GM21367 (cell line): Measurements from ENCODE around the gene TOM1.

Experiments used
- ATAC-seq: cut with Tn5 transposase; IDR thresholded peaks from one replicate; pipeline ENCODE4 v1.9.1; 2021; ENCODE audit not compliant: unreplicated experiment

Gene TOM1

GRCh38 chr22:35299673-35300499 lies at the start of gene TOM1:
TOM1 (plus strand) TSS chr22:35299894; CDS start chr22:35299929, 35 bp downstream.
- ATAC-seq = peak; percentile 93

GRCh38 chr22:35250156-35250555 lies 49.5 kb upstream of the TOM1 start:
- no peak for ATAC-seq

- no peak for ATAC-seq
Measured at GRCh38 chr22:35253946-35254345, 45.7 kb upstream of the TOM1 start.

GRCh38 chr22:35257002-35257320 lies 42.7 kb upstream of the TOM1 start:
- ATAC-seq = peak; percentile 9

GRCh38 chr22:35257321-35258190 lies 42.1 kb upstream of the TOM1 start, which contains the start of gene HMGXB4:
HMGXB4 (plus strand) TSS chr22:35257493; CDS start chr22:35262391, 4,898 bp downstream.
- peak; percentile 75 for ATAC-seq

- ATAC-seq = no peak
Measured at GRCh38 chr22:35258191-35258988, 41.3 kb upstream of the TOM1 start.

GRCh38 chr22:35264986-35265385 lies 34.7 kb upstream of the TOM1 start:
- ATAC-seq = no peak

GRCh38 chr22:35266277-35266676 lies 33.4 kb upstream of the TOM1 start:
- no peak for ATAC-seq

- no peak for ATAC-seq
Measured at GRCh38 chr22:35269630-35270029, 30.1 kb upstream of the TOM1 start.

GRCh38 chr22:35274154-35274871 lies 25.4 kb upstream of the TOM1 start:
- ATAC-seq = no peak

GRCh38 chr22:35275580-35275979 lies 24.1 kb upstream of the TOM1 start:
- ATAC-seq = no peak

GRCh38 chr22:35276019-35276418 lies 23.7 kb upstream of the TOM1 start:
- ATAC-seq = no peak

- no peak for ATAC-seq
Measured at GRCh38 chr22:35288116-35288515, 11.6 kb upstream of the TOM1 start.

GRCh38 chr22:35292786-35293185 lies 6.9 kb upstream of the TOM1 start:
- ATAC-seq = no peak

GRCh38 chr22:35296051-35296450 lies 3.6 kb upstream of the TOM1 start:
- ATAC-seq = no peak

GRCh38 chr22:35299217-35299672 lies 449 bp upstream of the TOM1 start:
- peak; percentile 1 for ATAC-seq

GRCh38 chr22:35301372-35301874 lies 1.7 kb downstream of the TOM1 start:
- ATAC-seq = no peak

- ATAC-seq = no peak
Measured at GRCh38 chr22:35303029-35303624, 3.4 kb downstream of the TOM1 start.

GRCh38 chr22:35305525-35306070 lies 5.9 kb downstream of the TOM1 start:
- no peak for ATAC-seq
